Measurements from ENCODE around the gene ZMIZ1.

ZMIZ1 gene

GRCh38 chr10:79268161-79268601, 199.4 kb downstream of the ZMIZ1 start:
- no peaks in the 10 kb centered on the region for H3K27me3 ChIP-seq (replicated peaks; ENCODE audit: control insufficient read depth, insufficient read depth, low read length)
- TF ChIP-seq CTCF (IDR thresholded peaks at IDR 0.05; ENCODE audit: insufficient read depth, low read length, poor library complexity, severe bottlenecking), result no peak
- peaks cover 12% of the 10 kb centered on the region for H3K36me3 ChIP-seq (ENCODE audit: control insufficient read depth, insufficient read depth, low read length)
- no peak overlapping the region for H3K4me3 ChIP-seq (replicated peaks; ENCODE audit: low read depth, low read length)
- no peak for DNase-seq (ENCODE audit: extremely low read depth, insufficient read length)

GRCh38 chr10:79268742-79269141, 200.0 kb downstream of the ZMIZ1 start:
- Histone ChIP-seq H3K36me3 (ENCODE audit: control insufficient read depth, insufficient read depth, low read length) (peaks cover 12% of the 10 kb centered on the region), H3K27me3 (replicated peaks; ENCODE audit: control insufficient read depth, insufficient read depth, low read length) (no peaks in the 10 kb centered on the region), H3K4me3 (replicated peaks; ENCODE audit: low read depth, low read length) (no peak overlapping the region)
- no peak for TF ChIP-seq CTCF (IDR thresholded peaks at IDR 0.05; ENCODE audit: insufficient read depth, low read length, poor library complexity, severe bottlenecking)
- DNase-seq (ENCODE audit: extremely low read depth, insufficient read length), result no peak

GRCh38 chr10:79269443-79269842, 200.7 kb downstream of the ZMIZ1 start:
- Histone ChIP-seq H3K27me3 (replicated peaks; ENCODE audit: control insufficient read depth, insufficient read depth, low read length) (no peaks in the 10 kb centered on the region), H3K36me3 (ENCODE audit: control insufficient read depth, insufficient read depth, low read length) (peaks cover 12% of the 10 kb centered on the region), H3K4me3 (replicated peaks; ENCODE audit: low read depth, low read length) (no peak overlapping the region)
- no peak for TF ChIP-seq CTCF (IDR thresholded peaks at IDR 0.05; ENCODE audit: insufficient read depth, low read length, poor library complexity, severe bottlenecking)
- no peak for DNase-seq (ENCODE audit: extremely low read depth, insufficient read length)

GRCh38 chr10:79269969-79270368, 201.2 kb downstream of the ZMIZ1 start:
- no peak for DNase-seq (ENCODE audit: extremely low read depth, insufficient read length)
- H3K4me3 ChIP-seq (replicated peaks; ENCODE audit: low read depth, low read length), result no peak overlapping the region

GRCh38 chr10:79270466-79271246, 201.9 kb downstream of the ZMIZ1 start:
- Histone ChIP-seq H3K27me3 (replicated peaks; ENCODE audit: control insufficient read depth, insufficient read depth, low read length) (no peaks in the 10 kb centered on the region), H3K4me3 (replicated peaks; ENCODE audit: low read depth, low read length) (no peak overlapping the region), H3K36me3 (ENCODE audit: control insufficient read depth, insufficient read depth, low read length) (peaks cover 12% of the 10 kb centered on the region)
- TF ChIP-seq CTCF (IDR thresholded peaks at IDR 0.05; ENCODE audit: insufficient read depth, low read length, poor library complexity, severe bottlenecking), result no peak
- no peak for DNase-seq (ENCODE audit: extremely low read depth, insufficient read length)

More at GRCh38 chr10:79269969-79270368, 201.2 kb downstream of the ZMIZ1 start:
- Histone ChIP-seq H3K27me3 (replicated peaks; ENCODE audit: control insufficient read depth, insufficient read depth, low read length) (no peaks in the 10 kb centered on the region), H3K36me3 (ENCODE audit: control insufficient read depth, insufficient read depth, low read length) (peaks cover 12% of the 10 kb centered on the region)
- no peak for TF ChIP-seq CTCF (IDR thresholded peaks at IDR 0.05; ENCODE audit: insufficient read depth, low read length, poor library complexity, severe bottlenecking)
